HL-60/S4 treated with phorbol 12-myristate 13-acetate at 8.2 ng/mL for 4 days and 3 days (cell line): ENCODE data around the gene KLK2.
"Not testable (repeated sequence)": the region's sequence is repeated elsewhere in the genome, so short reads cannot be mapped to it uniquely, and the experiment has no call there.

Source experiments
- in situ Hi-C: fragments of 300-500 bp; cut with MboI; formaldehyde crosslinking; loops from 2 replicates; pipeline ENCODE4 v1.15.0; 2022; ENCODE audit warnings: low sequenced_read_pairs

KLK2 gene

DNA sequence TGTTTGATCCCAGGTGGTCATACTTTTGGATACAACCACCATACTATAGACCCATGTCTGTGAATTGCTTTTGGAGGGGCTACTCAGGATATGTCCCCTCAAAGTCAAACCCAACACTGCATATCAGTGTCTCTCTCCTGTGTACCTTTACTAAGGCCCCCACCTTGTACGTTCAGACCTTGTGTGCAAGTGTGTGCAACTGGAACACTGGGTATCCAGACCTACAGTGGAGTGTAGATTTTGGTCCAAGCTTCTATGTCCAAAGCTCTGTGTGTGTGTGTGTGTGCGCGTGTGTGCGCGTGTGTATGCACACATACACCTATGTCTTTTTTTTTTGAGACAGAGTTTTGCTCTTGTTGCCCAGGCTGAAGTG, 18.0 kb downstream of the KLK2 start:
- in situ Hi-C loops, result no loop called here

- in situ Hi-C loops, result no loop called here
Observed at GRCh38 chr19:50893047-50893736, 20.0 kb downstream of the KLK2 start.

DNA sequence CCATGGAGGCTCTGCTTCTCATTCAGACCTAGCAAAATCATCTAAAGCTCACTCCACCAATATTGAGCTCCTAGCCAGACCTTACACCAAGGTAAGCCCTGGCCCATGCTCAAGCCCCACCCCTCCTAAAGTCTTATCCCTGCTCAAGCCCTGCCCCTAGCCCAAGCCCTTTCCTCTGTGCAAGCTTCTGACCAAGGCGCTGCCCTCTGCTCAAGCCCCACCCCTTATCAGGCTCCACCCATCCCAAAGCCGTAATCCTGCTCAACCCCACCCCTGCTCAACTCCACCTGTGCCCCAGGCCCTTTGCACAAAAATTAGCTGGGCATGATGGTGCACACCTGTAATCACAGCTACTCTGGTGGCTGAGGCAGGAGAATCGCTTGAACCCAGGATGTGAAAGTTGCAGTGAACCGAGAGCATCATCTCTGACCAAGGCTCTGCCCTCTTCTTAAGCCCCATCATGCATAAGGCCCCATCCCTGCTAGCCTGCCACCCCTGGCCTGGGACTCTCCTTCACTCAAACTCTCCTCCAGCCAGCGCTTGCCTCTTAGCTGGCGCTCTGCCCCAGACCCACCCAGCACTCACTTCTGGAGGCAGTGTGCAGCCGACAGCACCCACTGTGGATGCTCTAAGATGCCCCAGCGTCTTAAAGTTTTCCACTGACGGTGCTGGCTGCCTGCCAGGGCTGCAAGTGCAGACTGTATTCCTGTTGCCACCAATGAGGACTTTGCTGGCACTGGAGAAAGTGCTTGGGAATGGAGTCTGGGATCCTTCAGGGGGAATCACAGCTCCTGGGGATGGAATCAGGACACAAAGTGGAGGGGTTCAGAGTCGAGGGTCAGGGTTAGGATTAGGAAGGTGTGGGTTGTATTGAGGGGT, 21.5 kb downstream of the KLK2 start:
- in situ Hi-C loops, result no loop called here

DNA sequence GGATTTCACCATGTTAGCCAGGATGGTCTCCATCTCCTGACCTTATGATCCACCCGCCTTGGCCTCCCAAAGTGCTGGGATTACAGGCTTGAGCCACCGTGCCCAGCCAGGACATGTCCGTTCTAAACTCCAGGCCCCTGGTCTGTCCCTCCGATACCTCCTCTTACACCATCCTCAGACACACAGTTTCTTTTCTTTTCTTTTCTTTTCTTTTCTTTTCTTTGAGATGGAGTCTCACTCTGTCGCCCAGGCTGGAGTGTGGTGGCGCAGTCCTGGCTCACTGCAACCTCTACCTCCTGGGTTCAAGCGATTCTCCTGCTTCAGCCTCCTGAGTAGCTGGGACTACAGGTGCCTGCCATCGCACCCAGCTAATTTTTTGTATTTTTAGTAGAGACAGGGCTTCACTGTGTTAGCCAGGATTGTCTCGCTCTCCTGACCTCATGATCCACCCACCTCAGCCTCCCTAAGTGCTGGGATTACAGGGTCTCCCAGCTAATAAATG, 22.9 kb downstream of the KLK2 start:
- in situ Hi-C loops, result not testable (repeated sequence)

GRCh38 chr19:50896591-50897190, 23.5 kb downstream of the KLK2 start:
- in situ Hi-C loops, result no loop called here

DNA sequence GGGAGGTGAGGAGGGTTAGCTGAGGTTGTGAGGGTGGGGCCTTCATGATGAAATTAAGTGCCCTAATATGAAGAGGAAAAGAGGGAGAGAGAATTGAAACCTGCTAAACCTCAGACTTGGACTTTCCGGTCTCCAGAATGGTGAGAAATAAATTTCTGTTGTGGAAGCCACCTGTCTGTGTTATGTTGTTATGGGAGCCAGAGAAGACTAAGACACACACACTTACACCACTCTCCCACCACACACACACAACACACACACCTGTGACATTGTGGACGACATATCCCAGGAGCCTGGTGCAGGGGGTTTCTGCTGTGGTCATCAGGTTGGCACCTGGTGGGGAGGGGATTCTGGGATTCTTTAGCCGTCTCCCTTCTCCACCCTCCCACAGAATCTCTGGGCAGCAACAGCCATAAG, 24.0 kb downstream of the KLK2 start:
- in situ Hi-C loops, result no loop called here

DNA sequence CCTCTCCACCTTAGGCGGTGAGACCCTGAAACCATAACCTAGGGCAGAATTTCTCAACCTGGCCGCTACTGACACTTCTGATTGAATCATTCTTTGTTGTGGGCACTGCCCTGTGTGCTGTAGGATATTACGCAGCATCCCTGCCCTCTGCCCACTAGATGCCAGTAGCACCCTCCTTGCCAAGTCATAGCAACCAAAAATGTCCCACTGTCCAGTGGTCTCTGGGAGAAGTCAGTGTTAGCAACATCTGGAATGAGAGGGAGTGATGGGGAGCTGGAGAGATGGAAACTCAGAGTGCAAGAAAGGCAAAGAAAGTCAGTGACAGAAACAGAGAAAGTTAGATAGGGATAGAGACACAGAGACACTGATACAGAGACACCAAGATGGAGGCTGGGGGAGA, 24.4 kb downstream of the KLK2 start:
- in situ Hi-C loops, result no loop called here

GRCh38 chr19:50898018-50898417, 24.8 kb downstream of the KLK2 start:
- in situ Hi-C loops, result no loop called here

DNA sequence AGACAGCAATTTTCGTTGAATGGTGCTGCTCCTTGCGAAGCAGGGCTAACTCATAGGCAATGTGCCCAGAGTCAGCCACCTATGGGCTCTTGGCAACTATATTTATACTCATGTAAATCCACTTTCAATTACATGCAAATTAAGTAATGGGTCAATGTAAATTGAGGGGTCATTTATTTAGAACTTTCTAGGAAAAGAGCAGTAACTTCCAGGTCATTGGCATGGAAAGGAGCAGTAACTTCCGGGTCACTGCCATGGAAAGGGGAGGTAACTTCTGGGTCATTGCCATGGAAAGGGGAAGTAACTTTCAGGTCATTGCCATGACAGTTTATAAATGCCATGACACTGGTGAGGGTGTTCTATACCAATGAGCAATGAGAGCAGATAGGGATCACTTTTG, 26.3 kb downstream of the KLK2 start:
- in situ Hi-C loops, result no loop called here

- in situ Hi-C loops, result no loop called here
Observed at GRCh38 chr19:50902640-50903039, 29.4 kb downstream of the KLK2 start.

DNA sequence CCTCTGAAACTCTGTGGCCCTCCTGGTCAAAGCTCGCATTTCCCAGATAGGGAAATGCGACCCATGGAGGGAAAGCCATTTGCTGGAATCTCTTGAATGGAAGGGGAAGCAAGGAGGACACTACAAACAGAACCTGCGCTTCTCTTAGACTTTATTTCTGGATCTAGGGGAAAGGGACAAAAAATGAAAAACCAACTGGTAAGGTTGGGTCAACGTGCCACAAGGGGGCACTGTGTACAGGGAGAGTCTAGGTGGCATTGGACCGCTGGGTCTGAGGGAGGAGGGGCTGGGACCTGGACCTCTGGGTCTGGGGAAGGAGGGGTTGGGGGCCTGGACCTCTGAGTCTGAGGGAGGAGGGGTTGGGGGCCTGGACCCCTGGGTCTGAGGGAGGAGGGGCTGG, 33.0 kb downstream of the KLK2 start:
- in situ Hi-C loops, result no loop called here

GRCh38 chr19:50908336-50908735, 35.1 kb downstream of the KLK2 start:
- in situ Hi-C loops, result no loop called here

GRCh38 chr19:50909240-50910070, 36.2 kb downstream of the KLK2 start:
- in situ Hi-C loops, result no loop called here

DNA sequence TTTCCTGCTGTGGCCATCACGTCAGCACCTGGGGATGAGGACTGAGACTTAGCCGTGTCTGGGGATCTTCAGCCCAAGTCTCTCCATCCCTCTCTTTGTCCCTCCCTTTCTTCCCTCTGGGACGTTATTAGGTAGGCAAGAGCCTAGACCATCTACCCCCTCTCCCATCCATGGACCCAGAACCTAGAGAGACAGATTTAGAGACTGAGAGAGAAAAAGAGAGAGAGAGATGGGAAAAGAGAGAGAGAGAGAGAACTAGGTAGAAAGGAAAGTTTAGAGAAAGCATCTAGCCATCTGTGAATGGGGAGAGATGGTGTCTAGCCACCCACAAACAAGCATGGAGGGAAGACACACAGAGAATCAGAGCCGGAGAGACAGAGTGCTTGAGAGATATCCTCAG, 37.5 kb downstream of the KLK2 start:
- in situ Hi-C loops, result no loop called here

DNA sequence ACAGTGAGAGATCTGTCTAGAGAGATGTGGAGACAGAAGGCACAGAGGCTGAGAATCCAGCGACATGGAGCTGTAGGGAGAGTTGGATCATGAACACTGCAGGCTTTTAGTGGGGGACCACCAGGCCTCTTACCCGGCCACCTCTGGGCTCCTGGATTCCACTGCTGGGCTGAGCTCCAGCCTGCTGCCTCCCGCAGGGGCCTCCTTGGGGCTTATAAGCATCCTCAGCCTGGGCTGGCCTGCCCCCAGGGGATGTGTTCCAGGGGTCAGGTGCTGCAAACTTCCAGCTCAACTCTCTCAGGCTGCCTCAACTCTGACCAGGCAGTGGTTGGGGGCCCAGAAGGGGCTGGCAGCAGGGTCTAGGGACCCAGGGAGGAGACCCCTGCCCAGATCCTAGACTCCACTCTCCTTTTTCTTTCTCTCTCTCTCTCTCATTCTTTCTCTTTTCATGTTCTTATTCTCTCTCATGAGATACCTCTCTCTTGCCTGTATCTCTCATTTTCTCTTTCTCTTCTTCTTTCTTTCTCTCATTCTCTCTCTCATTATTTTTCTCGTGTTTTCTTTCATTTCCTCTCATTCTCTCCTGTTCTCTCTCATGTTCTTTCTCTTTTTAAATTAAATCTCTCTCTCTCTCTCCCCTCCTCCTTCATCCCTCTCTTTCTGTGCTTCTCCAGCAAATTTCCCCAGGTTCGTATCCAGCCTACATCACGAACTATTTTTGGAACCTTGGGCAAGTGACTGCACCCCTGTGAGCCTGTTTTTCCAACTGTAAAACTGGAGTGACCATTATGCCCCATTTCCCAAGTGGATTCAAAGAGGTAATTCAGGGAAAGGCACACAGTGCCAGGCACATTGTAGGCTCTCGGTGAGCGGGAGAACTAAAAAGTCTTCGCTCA, 38.2 kb downstream of the KLK2 start, which contains the start of gene KLK4:
KLK4 (minus strand) TSS at position 190 of the 896 bp plus-strand sequence. CDS start 657 bp downstream, outside the sequence.
- in situ Hi-C loops, result no loop called here

DNA sequence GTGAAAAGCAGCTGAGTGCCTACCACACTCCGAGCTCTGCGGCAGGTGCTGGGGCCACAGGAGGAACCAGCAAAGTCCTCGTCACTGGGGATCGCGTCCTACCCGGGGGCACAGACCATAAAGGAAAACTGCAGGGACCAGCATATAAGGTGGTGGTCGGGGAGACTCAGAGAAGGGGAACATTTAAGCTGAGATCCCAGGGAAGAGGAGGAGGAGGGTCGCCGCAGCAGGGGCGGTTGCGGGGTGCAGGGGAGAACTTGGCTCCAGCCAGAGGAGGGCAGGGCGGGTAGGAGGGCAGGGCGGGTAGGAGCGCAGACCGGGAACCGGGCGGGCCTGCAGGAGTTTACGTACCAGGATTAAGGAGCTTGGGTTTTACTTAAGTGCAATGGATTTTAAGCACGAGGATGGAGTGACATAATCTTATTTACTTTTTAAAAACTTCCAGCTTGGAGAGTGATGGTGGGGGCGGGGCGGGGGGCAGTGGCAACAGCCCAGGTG, 38.9 kb downstream of the KLK2 start:
- in situ Hi-C loops, result no loop called here

GRCh38 chr19:50912727-50913716, 39.8 kb downstream of the KLK2 start:
- in situ Hi-C loops, result no loop called here

DNA sequence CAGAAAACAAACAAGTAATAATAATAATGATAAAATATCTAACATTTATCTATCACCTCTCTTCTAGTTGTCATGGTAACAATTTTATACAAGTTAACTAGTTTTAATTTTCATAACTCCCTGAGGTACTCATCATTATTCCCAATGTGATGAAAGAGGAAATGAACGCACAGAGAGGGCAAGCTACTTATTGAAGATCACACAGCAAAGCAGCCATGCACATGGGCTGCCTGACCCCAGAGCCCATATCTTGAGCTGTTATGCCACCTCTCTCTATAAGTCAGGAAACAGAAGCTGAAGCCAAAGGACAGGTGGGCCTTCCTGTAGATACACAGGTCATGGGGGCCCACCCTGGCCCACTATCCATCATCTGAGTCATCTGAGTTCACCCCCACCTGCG, 42.8 kb downstream of the KLK2 start:
- in situ Hi-C loops, result no loop called here
